ENCODE data around the gene CFAP46.
"Not testable (repeated sequence)": the region's sequence is repeated elsewhere in the genome, so short reads cannot be mapped to it uniquely, and the experiment has no call there.

CFAP46 gene

DNA sequence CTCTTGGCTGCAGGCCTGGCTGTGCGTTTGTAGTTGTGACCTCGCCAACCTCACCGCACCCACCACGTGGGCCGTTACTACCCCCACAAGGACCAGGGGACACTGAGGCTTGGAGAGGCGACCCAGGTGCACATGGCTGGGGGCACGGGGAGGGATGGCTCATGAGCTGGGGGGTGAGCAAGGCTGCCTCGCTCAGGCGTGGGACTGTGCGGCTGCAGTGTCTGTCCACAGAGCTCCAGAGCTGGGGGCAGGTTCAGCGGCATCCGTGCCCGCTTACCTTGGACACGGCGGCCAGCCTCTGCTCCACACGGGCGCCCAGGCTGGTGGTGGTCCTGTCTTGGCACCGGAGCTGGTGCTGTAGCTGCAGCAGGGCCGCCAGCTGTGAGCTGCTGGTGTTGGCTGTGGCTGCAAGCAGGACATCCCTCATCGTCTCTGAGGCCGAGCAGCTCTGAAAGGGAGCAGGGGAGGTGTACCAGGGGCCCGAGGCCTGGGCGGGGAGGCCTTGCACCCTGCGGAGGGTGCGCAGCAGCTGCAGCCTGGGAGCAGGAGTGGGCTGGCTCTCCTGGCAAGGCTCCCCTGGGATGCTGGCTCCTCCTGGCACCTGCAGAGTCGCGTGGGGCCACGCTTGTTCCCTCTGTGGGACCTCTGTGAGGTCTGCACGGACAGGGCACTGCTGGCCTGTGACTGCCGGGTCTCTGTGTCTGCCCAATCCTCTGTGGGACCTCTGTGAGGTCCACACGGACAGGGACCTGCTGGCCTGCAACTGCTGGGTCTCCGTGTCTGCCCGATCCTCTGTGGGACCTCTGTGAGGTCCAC is 96.4 kb downstream of the CFAP46 start:
- no peaks in the 10 kb centered on the region for H3K36me3 ChIP-seq (ENCODE audit: control insufficient read depth in 4 of 4, insufficient read depth in 4 of 4, low read length in 3 of 4)
- WGBS (ENCODE audit: insufficient coverage) = 98% methylated on average over 31 of the region's 33 CpGs
- no peak for DNase-seq
- POLR2A ChIA-PET = no interaction called here
- CTCF ChIA-PET = interaction anchor here (0.9 to 1.3 kb wide), 3 partner anchors 17 to 279 kb away, joined by 3 to 4 read pairs (median 3); no protein-coding TSS in a partner anchor
- no peak overlapping the region for H3K4me3 ChIP-seq (ENCODE audit: control insufficient read depth in 1 of 7, extremely low read depth in 1 of 7, insufficient read depth in 4 of 7, low read depth in 2 of 7, low read length in 6 of 7)
- H3K9me3 ChIP-seq (ENCODE audit: control extremely low read depth in 1 of 5, control insufficient read depth in 4 of 5, insufficient read depth in 2 of 5, low read depth in 1 of 5, low read length in 4 of 5) = peaks cover 2 to 13% (median 12%) of the 10 kb centered on the region in 5 experiments
- H3K4me1 ChIP-seq (ENCODE audit: control extremely low read depth in 1 of 4, control insufficient read depth in 4 of 4, insufficient read depth in 4 of 4, low read length in 3 of 4) = peaks cover 0 to 16% (median 14%) of the 10 kb centered on the region in 4 experiments
- H3K27me3 ChIP-seq (replicated peaks in 2 of 5; ENCODE audit: control insufficient read depth in 4 of 5, insufficient read depth in 5 of 5, low read length in 4 of 5) = peaks cover 0 to 12% (median 0%) of the 10 kb centered on the region in 5 experiments
- no peak overlapping the region for H3K27ac ChIP-seq (ENCODE audit: insufficient read depth in 1 of 2, low read depth in 1 of 2, low read length in 2 of 2, poor library complexity in 1 of 2, severe bottlenecking in 2 of 2)

DNA sequence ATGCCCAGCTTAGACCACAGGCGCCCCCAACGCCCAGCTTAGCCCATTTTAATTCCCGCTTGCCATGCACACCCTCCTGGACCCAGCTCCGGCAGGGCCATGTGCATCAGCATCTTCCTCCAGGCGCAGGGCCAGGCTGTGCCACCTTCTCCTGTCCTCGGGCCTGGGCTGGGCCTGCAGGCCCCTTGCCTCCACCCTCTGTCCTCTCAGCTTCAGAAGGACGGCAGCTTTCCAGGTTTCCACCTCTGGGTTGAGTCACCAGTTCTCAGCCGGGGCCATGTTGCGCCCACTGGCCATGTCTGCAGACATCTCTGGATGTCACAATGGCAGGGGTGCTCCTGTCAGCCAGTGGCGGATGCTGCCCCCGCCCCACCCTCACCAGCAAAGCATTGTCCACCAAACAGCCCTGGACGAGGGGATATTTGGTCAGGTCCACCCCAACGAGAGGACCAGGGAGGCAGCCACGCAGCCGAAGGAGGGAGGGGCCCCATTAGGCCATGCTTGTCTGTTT is 97.3 kb downstream of the CFAP46 start:
- peaks cover 0 to 15% (median 0%) of the 10 kb centered on the region in 5 experiments for H3K27me3 ChIP-seq (replicated peaks in 2 of 5; ENCODE audit: control insufficient read depth in 4 of 5, insufficient read depth in 5 of 5, low read length in 4 of 5)
- peaks cover 2 to 13% (median 12%) of the 10 kb centered on the region in 5 experiments for H3K9me3 ChIP-seq (ENCODE audit: control extremely low read depth in 1 of 5, control insufficient read depth in 4 of 5, insufficient read depth in 2 of 5, low read depth in 1 of 5, low read length in 4 of 5)
- POLR2A ChIA-PET = no interaction called here
- H3K27ac ChIP-seq (ENCODE audit: insufficient read depth in 1 of 2, low read depth in 1 of 2, low read length in 2 of 2, poor library complexity in 1 of 2, severe bottlenecking in 2 of 2) = no peak overlapping the region
- DNase-seq = no peak
- peaks cover 0 to 16% (median 14%) of the 10 kb centered on the region in 4 experiments for H3K4me1 ChIP-seq (ENCODE audit: control extremely low read depth in 1 of 4, control insufficient read depth in 4 of 4, insufficient read depth in 4 of 4, low read length in 3 of 4)
- 98% methylated on average over 12 of the region's 15 CpGs for WGBS (ENCODE audit: insufficient coverage)
- H3K4me3 ChIP-seq (ENCODE audit: control insufficient read depth in 1 of 7, extremely low read depth in 1 of 7, insufficient read depth in 4 of 7, low read depth in 2 of 7, low read length in 6 of 7) = no peak overlapping the region
- CTCF ChIA-PET = interaction anchor here (1.1 to 1.3 kb wide), 2 partner anchors 17 to 280 kb away, joined by 3 to 4 read pairs; no protein-coding TSS in a partner anchor
- H3K36me3 ChIP-seq (ENCODE audit: control insufficient read depth in 4 of 4, insufficient read depth in 4 of 4, low read length in 3 of 4) = no peaks in the 10 kb centered on the region

DNA sequence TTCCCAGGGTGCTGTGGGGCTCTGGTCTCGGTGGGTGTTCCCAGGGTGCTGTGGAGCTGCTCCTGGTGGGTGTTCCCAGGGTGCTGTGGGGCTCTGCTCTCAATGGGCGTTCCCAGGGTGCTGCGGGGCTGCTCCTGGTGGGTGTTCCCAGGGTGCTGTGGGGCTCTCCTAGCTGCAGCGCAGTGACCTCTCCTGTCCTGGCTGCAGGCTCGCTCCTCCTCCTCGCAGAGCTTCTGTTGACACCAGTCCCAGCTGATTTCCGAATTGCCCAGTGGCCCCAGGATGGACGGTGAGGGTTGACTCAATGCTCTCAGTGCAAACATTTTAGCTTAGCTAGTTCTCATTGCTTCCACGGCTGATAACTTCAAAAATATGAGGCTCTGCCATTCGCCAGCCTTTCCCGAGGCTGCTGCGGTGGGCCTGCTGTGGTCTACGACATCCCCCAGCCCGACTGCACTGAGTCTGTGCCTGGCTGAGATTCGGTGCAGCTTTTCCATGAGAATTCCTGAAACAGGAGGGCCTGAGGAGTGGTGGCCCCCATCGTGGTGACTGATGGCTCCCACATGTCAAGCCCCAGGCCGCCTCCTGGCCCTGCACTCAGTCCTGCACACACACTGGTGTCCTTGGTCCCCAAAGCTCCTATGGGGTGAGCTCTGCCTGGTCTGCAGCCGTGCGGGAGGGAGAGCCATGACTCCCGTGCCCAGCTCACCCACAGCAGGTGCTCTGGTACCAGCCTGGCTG is 98.1 kb downstream of the CFAP46 start:
- H3K4me3 ChIP-seq (ENCODE audit: control insufficient read depth in 1 of 7, extremely low read depth in 1 of 7, insufficient read depth in 4 of 7, low read depth in 2 of 7, low read length in 6 of 7) = no peak overlapping the region
- peaks cover 2 to 13% (median 12%) of the 10 kb centered on the region in 5 experiments for H3K9me3 ChIP-seq (ENCODE audit: control extremely low read depth in 1 of 5, control insufficient read depth in 4 of 5, insufficient read depth in 2 of 5, low read depth in 1 of 5, low read length in 4 of 5)
- H3K36me3 ChIP-seq (ENCODE audit: control insufficient read depth in 4 of 4, insufficient read depth in 4 of 4, low read length in 3 of 4) = no peaks in the 10 kb centered on the region
- H3K4me1 ChIP-seq (ENCODE audit: control extremely low read depth in 1 of 4, control insufficient read depth in 4 of 4, insufficient read depth in 4 of 4, low read length in 3 of 4) = peaks cover 3 to 16% (median 14%) of the 10 kb centered on the region in 4 experiments
- DNase-seq = no peak
- POLR2A ChIA-PET = no interaction called here
- no peak overlapping the region for H3K27ac ChIP-seq (ENCODE audit: insufficient read depth in 1 of 2, low read depth in 1 of 2, low read length in 2 of 2, poor library complexity in 1 of 2, severe bottlenecking in 2 of 2)
- WGBS (ENCODE audit: insufficient coverage) = 95% methylated on average over 20 of the region's 20 CpGs
- H3K27me3 ChIP-seq (replicated peaks in 2 of 5; ENCODE audit: control insufficient read depth in 4 of 5, insufficient read depth in 5 of 5, low read length in 4 of 5) = peaks cover 0 to 15% (median 0%) of the 10 kb centered on the region in 5 experiments
- CTCF ChIA-PET = no interaction called here

DNA sequence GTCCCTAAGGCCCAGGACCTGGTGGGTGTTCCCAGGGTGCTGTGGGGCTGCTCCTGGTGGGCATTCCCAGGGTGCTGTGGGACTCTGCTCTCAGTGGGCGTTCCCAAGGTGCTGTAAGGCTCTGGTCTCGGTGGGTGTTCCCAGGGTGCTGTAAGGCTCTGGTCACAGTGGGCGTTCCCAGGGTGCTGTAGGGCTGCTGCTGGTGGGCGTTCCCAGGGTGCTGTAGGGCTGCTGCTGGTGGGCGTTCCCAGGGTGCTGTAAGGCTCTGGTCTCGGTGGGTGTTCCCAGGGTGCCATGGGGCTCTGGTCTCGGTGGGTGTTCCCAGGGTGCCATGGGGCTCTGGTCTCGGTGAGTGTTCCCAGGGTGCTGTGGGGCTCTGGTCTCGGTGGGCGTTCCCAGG is 99.1 kb downstream of the CFAP46 start:
- Histone ChIP-seq H3K9me3 (ENCODE audit: control extremely low read depth in 1 of 5, control insufficient read depth in 4 of 5, insufficient read depth in 2 of 5, low read depth in 1 of 5, low read length in 4 of 5) (peaks cover 2 to 13% (median 12%) of the 10 kb centered on the region in 5 experiments), H3K27me3 (replicated peaks in 2 of 5; ENCODE audit: control insufficient read depth in 4 of 5, insufficient read depth in 5 of 5, low read length in 4 of 5) (peaks cover 0 to 15% (median 0%) of the 10 kb centered on the region in 5 experiments)
- H3K4me1 ChIP-seq (ENCODE audit: control extremely low read depth in 1 of 4, control insufficient read depth in 4 of 4, insufficient read depth in 4 of 4, low read length in 3 of 4); CTCF ChIA-PET; H3K4me3 ChIP-seq (ENCODE audit: control insufficient read depth in 1 of 7, extremely low read depth in 1 of 7, insufficient read depth in 4 of 7, low read depth in 2 of 7, low read length in 6 of 7); H3K27ac ChIP-seq (ENCODE audit: insufficient read depth in 1 of 2, low read depth in 1 of 2, low read length in 2 of 2, poor library complexity in 1 of 2, severe bottlenecking in 2 of 2); POLR2A ChIA-PET; DNase-seq; H3K36me3 ChIP-seq (ENCODE audit: control insufficient read depth in 4 of 4, insufficient read depth in 4 of 4, low read length in 3 of 4): not testable (repeated sequence)
- WGBS (ENCODE audit: insufficient coverage) = 97% methylated on average over 7 of the region's 10 CpGs

DNA sequence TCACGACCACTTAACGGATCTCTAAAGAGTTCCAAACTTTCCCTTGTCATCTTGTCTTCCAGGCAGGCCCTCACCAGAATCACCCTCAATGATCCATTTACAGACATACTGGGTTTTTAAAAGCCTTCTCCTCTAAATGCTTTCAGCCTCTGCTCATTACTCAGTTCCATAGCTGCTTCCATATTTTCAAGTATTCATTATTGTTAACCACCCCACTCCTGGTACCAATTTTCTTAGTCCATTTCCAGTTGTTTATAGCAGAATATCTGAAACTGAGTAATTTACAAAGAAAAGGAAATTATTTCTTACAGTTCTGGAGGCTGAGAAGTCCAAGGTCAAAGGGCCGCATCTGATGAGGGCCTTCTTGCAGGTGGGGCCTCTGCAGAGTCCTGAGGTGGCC is 100.0 kb downstream of the CFAP46 start:
- Histone ChIP-seq H3K27me3 (replicated peaks in 2 of 5; ENCODE audit: control insufficient read depth in 4 of 5, insufficient read depth in 5 of 5, low read length in 4 of 5) (peaks cover 0 to 15% (median 0%) of the 10 kb centered on the region in 5 experiments), H3K27ac (ENCODE audit: insufficient read depth in 1 of 2, low read depth in 1 of 2, low read length in 2 of 2, poor library complexity in 1 of 2, severe bottlenecking in 2 of 2) (no peak overlapping the region), H3K9me3 (ENCODE audit: control extremely low read depth in 1 of 5, control insufficient read depth in 4 of 5, insufficient read depth in 2 of 5, low read depth in 1 of 5, low read length in 4 of 5) (peaks cover 2 to 13% (median 12%) of the 10 kb centered on the region in 5 experiments), H3K4me1 (ENCODE audit: control extremely low read depth in 1 of 4, control insufficient read depth in 4 of 4, insufficient read depth in 4 of 4, low read length in 3 of 4) (peaks cover 0 to 3% (median 0%) of the 10 kb centered on the region in 4 experiments), H3K36me3 (ENCODE audit: control insufficient read depth in 4 of 4, insufficient read depth in 4 of 4, low read length in 3 of 4) (no peaks in the 10 kb centered on the region), H3K4me3 (ENCODE audit: control insufficient read depth in 1 of 7, extremely low read depth in 1 of 7, insufficient read depth in 4 of 7, low read depth in 2 of 7, low read length in 6 of 7) (no peak overlapping the region)
- ChIA-PET POLR2A (no interaction called here), CTCF (interaction anchor here (0.6 kb wide), 1 partner anchor 344 kb away, joined by 4 read pairs; no protein-coding TSS in a partner anchor)
- WGBS (ENCODE audit: insufficient coverage) = 98% methylated on average over 3 of the region's 3 CpGs
- no peak for DNase-seq

DNA sequence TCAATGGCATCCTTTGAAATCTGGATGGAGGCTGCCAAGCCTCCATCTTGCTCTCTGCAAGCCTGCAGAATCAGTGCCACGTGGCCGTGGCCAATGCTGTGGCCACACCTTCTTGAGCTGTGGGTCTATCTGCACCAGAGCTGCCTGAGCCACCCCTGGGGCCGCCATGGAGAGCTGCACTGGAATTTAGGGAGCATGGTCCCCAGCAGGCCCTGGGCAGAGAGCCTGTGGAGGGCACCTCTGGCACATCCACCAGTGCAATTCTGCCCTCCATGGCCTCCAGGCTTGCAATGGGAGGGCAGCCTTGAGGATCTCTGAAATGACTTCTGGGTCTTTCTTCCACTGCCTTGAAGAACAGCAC is 100.8 kb downstream of the CFAP46 start:
- WGBS (ENCODE audit: insufficient coverage) = 95% methylated on average over 3 of the region's 3 CpGs
- DNase-seq = no peak
- CTCF ChIA-PET = no interaction called here
- H3K4me3 ChIP-seq (ENCODE audit: control insufficient read depth in 1 of 7, extremely low read depth in 1 of 7, insufficient read depth in 4 of 7, low read depth in 2 of 7, low read length in 6 of 7) = no peak overlapping the region
- no peak overlapping the region for H3K27ac ChIP-seq (ENCODE audit: insufficient read depth in 1 of 2, low read depth in 1 of 2, low read length in 2 of 2, poor library complexity in 1 of 2, severe bottlenecking in 2 of 2)
- H3K4me1 ChIP-seq (ENCODE audit: control extremely low read depth in 1 of 4, control insufficient read depth in 4 of 4, insufficient read depth in 4 of 4, low read length in 3 of 4) = peaks cover 0 to 3% (median 1%) of the 10 kb centered on the region in 4 experiments
- H3K27me3 ChIP-seq (replicated peaks in 2 of 5; ENCODE audit: control insufficient read depth in 4 of 5, insufficient read depth in 5 of 5, low read length in 4 of 5) = peaks cover 0 to 15% (median 0%) of the 10 kb centered on the region in 5 experiments
- POLR2A ChIA-PET = no interaction called here
- H3K36me3 ChIP-seq (ENCODE audit: control insufficient read depth in 4 of 4, insufficient read depth in 4 of 4, low read length in 3 of 4) = no peaks in the 10 kb centered on the region
- H3K9me3 ChIP-seq (ENCODE audit: control extremely low read depth in 1 of 5, control insufficient read depth in 4 of 5, insufficient read depth in 2 of 5, low read depth in 1 of 5, low read length in 4 of 5) = peaks cover 2 to 13% (median 12%) of the 10 kb centered on the region in 5 experiments

All from common myeloid progenitor, CD34-positive (primary cell).